HCT116 (cell line): Measurements from ENCODE around the gene ZCCHC3. TPM values are rescaled to one million over a fixed set of nuclear protein-coding genes. Genes with fewer than 3 reads are reported as not detected.

Experiments
- ATAC-seq: fragments of 200-7000 bp; cut with Tn5 transposase; 2 replicates; pipeline ENCODE4 v1.9.1; 2020; ENCODE audit warnings: mild to moderate bottlenecking, moderate library complexity
- BruUV-seq: library from RNA; stranded (reverse); fragments of 400-500 nt; replicated peaks from 2 replicates; lab custom pipeline; 2021; lab: Mats Ljungman, UMichigan
- CTCF ChIA-PET: fragments of 300-600 bp; sonication (Branson Sonifier 250); formaldehyde crosslinking; loops from one replicate; lab custom pipeline; 2021; ENCODE audit warnings: antibody characterized with exemption; lab: Charles Lee
- POLR2A ChIA-PET: fragments of 300-600, 350-600 bp; sonication (Branson Sonifier 250); formaldehyde crosslinking; loops from one replicate; lab custom pipeline; 2021; ENCODE audit warnings: antibody characterized with exemption; lab: Charles Lee
- RAD21 ChIA-PET, 2 experiments: fragments of 300-600 bp; sonication (Branson Sonifier 250); formaldehyde crosslinking; loops; one replicate each; lab custom pipeline; 2023; ENCODE audit warnings: low total read pairs in 2 of 2; ENCODE audit not compliant: uncharacterized antibody in 2 of 2, unreplicated experiment in 2 of 2, low non-redundant PET in 1 of 2; lab: Charles Lee
- DNase-seq: peaks from one replicate; pipeline ENCODE4 v3.0.0-alpha.2; 2010; ENCODE audit warnings: low read depth, low spot score
- H2AFZ ChIP-seq: fragments of 200-600 bp; shearing (Covaris generic), sonication (generic); 2 replicates; pipeline ENCODE4 v1.6.1; 2017; ENCODE audit warnings: low read depth, mixed run types, mixed read lengths, antibody characterized with exemption, low read length; ENCODE audit not compliant: poor library complexity, severe bottlenecking
- H3K27ac ChIP-seq: 2 replicates; pipeline ENCODE4 v1.5.1; 2012; ENCODE audit warnings: low read depth, low read length
- H3K27me3 ChIP-seq: fragments of 200-600 bp; sonication (generic); 2 replicates; pipeline ENCODE4 v1.6.1; 2016; ENCODE audit warnings: mixed run types, low read length, mixed read lengths; ENCODE audit not compliant: insufficient read depth
- H3K36me3 ChIP-seq, 2 experiments: fragments of 200-500 bp in 1 of 2; fragments of 200-600 bp in 1 of 2; sonication (Bioruptor generic) in 1 of 2; sonication (generic) in 1 of 2; 2 replicates each; pipeline versions ENCODE4 v1.5.1 to v1.6.1; 2014 to 2016; ENCODE audit warnings: low read length in 2 of 2, inconsistent platforms in 1 of 2, mixed read lengths in 1 of 2, mixed run types in 1 of 2; ENCODE audit not compliant: insufficient read depth in 2 of 2, control insufficient read depth in 1 of 2
- H3K4me1 ChIP-seq, 2 experiments: fragments of 200-600 bp in 1 of 2; sonication (generic) in 1 of 2; 2 replicates each; pipeline versions ENCODE4 v1.5.1 to v1.6.1; 2012 to 2017; ENCODE audit warnings: low read length in 2 of 2, inconsistent platforms in 1 of 2, mild to moderate bottlenecking in 1 of 2, mixed read lengths in 1 of 2, mixed run types in 1 of 2, moderate library complexity in 1 of 2; ENCODE audit not compliant: insufficient read depth in 2 of 2, control insufficient read depth in 1 of 2
- H3K4me2 ChIP-seq: fragments of 200-600 bp; sonication (generic); 2 replicates; pipeline ENCODE4 v1.6.1; 2017; ENCODE audit warnings: mixed run types, low read length, mixed read lengths
- H3K4me3 ChIP-seq, 2 experiments: fragments of 200-600 bp in 1 of 2; sonication (generic) in 1 of 2; replicated peaks in 1 of 2; 2 replicates each; pipeline ENCODE4 v1.5.1; 2011 to 2016; ENCODE audit warnings: low read length in 2 of 2, control low read depth in 1 of 2, low read depth in 1 of 2, mild to moderate bottlenecking in 1 of 2, mixed read lengths in 1 of 2, mixed run types in 1 of 2
- H3K79me2 ChIP-seq: fragments of 200-600 bp; sonication (generic); 2 replicates; pipeline ENCODE4 v1.6.1; 2017; ENCODE audit warnings: mild to moderate bottlenecking, mixed run types, low read length, moderate library complexity, mixed read lengths; ENCODE audit not compliant: insufficient read depth
- H3K9ac ChIP-seq: fragments of 200-600 bp; sonication (generic); 2 replicates; pipeline ENCODE4 v1.6.1; 2016; ENCODE audit warnings: low read length, mixed read lengths
- H3K9me2 ChIP-seq: fragments of 200-600 bp; sonication (generic), shearing (Covaris generic); 2 replicates; pipeline ENCODE4 v1.6.1; 2017; ENCODE audit warnings: mixed run types, mild to moderate bottlenecking, moderate library complexity; ENCODE audit not compliant: insufficient read depth
- H3K9me3 ChIP-seq, 2 experiments: fragments of 200-500 bp in 1 of 2; fragments of 200-600 bp in 1 of 2; sonication (Bioruptor generic) in 1 of 2; sonication (generic) in 1 of 2; 2 replicates each; pipeline ENCODE4 v1.6.1; 2014 to 2017; ENCODE audit warnings: low read length in 2 of 2, mixed read lengths in 2 of 2, inconsistent platforms in 1 of 2, low read depth in 1 of 2, mild to moderate bottlenecking in 1 of 2, mixed run types in 1 of 2, moderate library complexity in 1 of 2; ENCODE audit not compliant: control insufficient read depth in 1 of 2, insufficient read depth in 1 of 2
- H4K20me1 ChIP-seq: fragments of 200-600 bp; sonication (generic), shearing (Covaris generic); 2 replicates; pipeline ENCODE4 v1.6.1; 2017; ENCODE audit warnings: mixed run types, mild to moderate bottlenecking, moderate library complexity; ENCODE audit not compliant: insufficient read depth
- CBX3 ChIP-seq: IDR thresholded peaks from 2 replicates; pipeline ENCODE4 v1.6.1; 2012; ENCODE audit warnings: low read depth
- CEBPB ChIP-seq: IDR thresholded peaks from 2 replicates; pipeline ENCODE4 v1.6.1; 2012; ENCODE audit warnings: low read depth
- EZH2 ChIP-seq: fragments of 200-600 bp; sonication (generic); IDR thresholded peaks from 2 replicates; pipeline ENCODE4 v1.6.1; 2017; ENCODE audit warnings: antibody characterized with exemption, mixed run types
- EZH2phosphoT487 ChIP-seq: fragments of 200-600 bp; IDR thresholded peaks from 2 replicates; pipeline ENCODE4 v1.6.1; 2018; ENCODE audit warnings: antibody characterized with exemption, borderline replicate concordance
- FOSL1 ChIP-seq: IDR thresholded peaks from 2 replicates; pipeline ENCODE4 v1.6.1; 2012; ENCODE audit warnings: low read depth
- MAX ChIP-seq: IDR thresholded peaks from 2 replicates; pipeline ENCODE4 v1.6.1; 2012
- POLR2A ChIP-seq: IDR thresholded peaks from 2 replicates; pipeline ENCODE4 v1.7.0; 2011; ENCODE audit warnings: borderline replicate concordance; ENCODE audit not compliant: insufficient read depth, insufficient read length; ENCODE audit errors: extremely low read depth
- POLR2AphosphoS5 ChIP-seq: IDR thresholded peaks from 2 replicates; pipeline ENCODE4 v1.6.1; 2011; ENCODE audit warnings: mild to moderate bottlenecking, low read depth, low read length, moderate library complexity
- REST ChIP-seq: IDR thresholded peaks from 2 replicates; pipeline ENCODE4 v1.6.1; 2012; ENCODE audit warnings: low read depth
- SIN3A ChIP-seq: IDR thresholded peaks from 2 replicates; pipeline ENCODE4 v1.6.1; 2012; ENCODE audit warnings: low read depth
- SRF ChIP-seq: IDR thresholded peaks from 2 replicates; pipeline ENCODE4 v1.6.1; 2012; ENCODE audit warnings: low read depth
- TCF7L2 ChIP-seq: IDR thresholded peaks from 2 replicates; pipeline ENCODE4 v1.7.0; 2011; ENCODE audit warnings: borderline replicate concordance, inconsistent platforms; ENCODE audit not compliant: insufficient read depth, insufficient read length; ENCODE audit errors: extremely low read depth
- YY1 ChIP-seq: IDR thresholded peaks from 2 replicates; pipeline ENCODE4 v1.6.1; 2011; ENCODE audit warnings: low read length, low read depth, moderate library complexity, mild to moderate bottlenecking; ENCODE audit not compliant: insufficient replicate concordance; ENCODE audit errors: extremely low read depth
- ZBTB33 ChIP-seq: IDR thresholded peaks from 2 replicates; pipeline ENCODE4 v1.6.1; 2011; ENCODE audit warnings: mild to moderate bottlenecking, low read length, moderate library complexity; ENCODE audit not compliant: insufficient replicate concordance; ENCODE audit errors: extremely low read depth
- ZFX ChIP-seq: fragments of 450-650 bp; IDR thresholded peaks from 2 replicates; pipeline ENCODE4 v1.6.1; 2017
- ZNF274 ChIP-seq: fragments of 200-500 bp; sonication (Bioruptor generic); IDR thresholded peaks from 2 replicates; pipeline ENCODE4 v1.6.1; 2014; ENCODE audit warnings: mild to moderate bottlenecking, low read depth, low read length, inconsistent platforms
- intact Hi-C: fragments of 100-400 bp; cut with micrococcal nuclease; formaldehyde crosslinking; loops from 2 replicates; pipeline ENCODE4 v1.10.0; 2022
- total RNA-seq: library from RNA; stranded (reverse); gene quantifications from one replicate; pipeline ENCODE4 v1.2.1, GENCODE V29; 2021; ENCODE audit not compliant: unreplicated experiment

ZCCHC3 gene
- total RNA-seq, 1 experiment from 2014 or later = 19.3 TPM

GRCh38 chr20:286508-286907 lies 10.9 kb upstream of the ZCCHC3 start:
- Histone ChIP-seq H3K79me2 (peaks cover 10% of the 10 kb centered on the region; the same call in 1 of the 2 replicates), H3K4me2 (no peak overlapping the region), H3K4me3 (no peak overlapping the region), H3K27me3 (no peaks in the 10 kb centered on the region), H2AFZ (no peak overlapping the region), H3K27ac (no peak overlapping the region)
- DNase-seq = no peak
- no peak for ATAC-seq
- ChIA-PET POLR2A (no interaction called here), CTCF (interaction anchor here (0.7 kb wide), 1 partner anchor 22 kb away, joined by 4 read pairs; no protein-coding TSS in a partner anchor)
- intact Hi-C loops = no loop called here
- no peak for TF ChIP-seq TCF7L2
- TF ChIP-seq CBX3 = no peak
- no peak for TF ChIP-seq EZH2phosphoT487
- no peak for TF ChIP-seq ZNF274
- TF ChIP-seq SIN3A = no peak
- no peak for TF ChIP-seq YY1
- no peak for TF ChIP-seq POLR2A
- no peak for TF ChIP-seq MAX
- no peak for TF ChIP-seq REST
- no peak for TF ChIP-seq ZBTB33
- no peak for TF ChIP-seq ZFX
- TF ChIP-seq CEBPB = no peak
- no peak for TF ChIP-seq EZH2
- TF ChIP-seq SRF = no peak
- no peak for TF ChIP-seq FOSL1
- TF ChIP-seq POLR2AphosphoS5 = no peak
- TF ChIP-seq, all 23 proteins: peak for 0
- peaks cover 3 to 10% of the 10 kb centered on the region in 2 experiments; a peak in 2 of 4 replicates for H3K36me3 ChIP-seq
- H3K4me1 ChIP-seq = peaks cover 12 to 22% of the 10 kb centered on the region in 2 experiments
- no peak overlapping the region for H3K9ac ChIP-seq
- H3K9me2 ChIP-seq = no peaks in the 10 kb centered on the region
- no TSS peak for BruUV-seq
- no peaks in the 10 kb centered on the region for H4K20me1 ChIP-seq
- no peaks in the 10 kb centered on the region; a peak in 1 of 4 replicates for H3K9me3 ChIP-seq
- RAD21 ChIA-PET = no interaction called here
